Measurements from ENCODE around the gene COPS8. TPM values are rescaled to one million over a fixed set of nuclear protein-coding genes. Genes with fewer than 3 reads are reported as not detected.
A peak's percentile ranks its signal among the peaks of the same experiment; 100 is the strongest.

Gene COPS8
- total RNA-seq, 4 donors from 2014 or later, result 108 to 158 (median 120) TPM

DNA sequence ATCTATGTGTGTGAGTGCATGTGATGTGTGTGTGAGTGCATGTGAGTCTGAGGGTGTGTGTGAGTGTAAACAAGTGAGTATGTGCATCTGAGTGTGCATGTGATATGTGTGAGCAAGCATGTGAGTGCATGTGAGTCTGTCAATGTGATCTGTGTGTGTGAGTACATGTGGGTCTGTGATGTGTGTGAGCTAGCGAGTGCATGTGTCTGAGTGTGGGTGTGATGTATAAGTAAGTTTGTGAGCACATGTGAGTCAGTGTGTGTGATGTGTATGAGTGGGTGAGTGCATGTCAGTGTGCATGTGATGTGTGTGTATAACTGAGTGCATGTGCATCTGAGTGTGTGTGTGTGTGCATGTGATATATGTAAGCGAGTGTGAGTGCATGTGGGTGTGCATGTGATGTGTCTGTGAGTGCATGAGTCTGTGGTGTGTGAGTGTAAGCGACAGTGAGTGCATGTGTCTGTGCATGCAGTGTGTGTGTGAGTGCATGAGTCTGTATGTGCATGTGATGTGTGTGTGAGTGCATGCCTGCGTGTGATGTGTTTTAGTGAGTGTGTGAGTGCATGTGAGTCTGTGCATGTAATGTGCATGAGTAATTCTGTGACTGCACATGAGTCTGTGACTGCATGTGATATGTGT, 44.1 kb downstream of the COPS8 start:
- Histone ChIP-seq H3K4me1 (peaks cover 13 to 55% (median 20%) of the 10 kb centered on the region in 3 donors), H3K27me3 (no peaks in the 10 kb centered on the region), H3K36me3 (no peaks in the 10 kb centered on the region), H3K27ac (no peak overlapping the region), H3K9me3 (no peaks in the 10 kb centered on the region), H3K4me3 (no peak overlapping the region)
- no peak for ATAC-seq
- 95% methylated on average over 2 to 4 of the region's 4 CpGs for WGBS, 2 donors (ENCODE audit: low coverage in 1 of 2)
- TF ChIP-seq POLR2AphosphoS5 (IDR thresholded peaks at IDR 0.05) (no peak), EP300 (IDR thresholded peaks at IDR 0.05) (no peak), POLR2A (IDR thresholded peaks at IDR 0.05) (no peak)
- TF ChIP-seq, protein P1, sequence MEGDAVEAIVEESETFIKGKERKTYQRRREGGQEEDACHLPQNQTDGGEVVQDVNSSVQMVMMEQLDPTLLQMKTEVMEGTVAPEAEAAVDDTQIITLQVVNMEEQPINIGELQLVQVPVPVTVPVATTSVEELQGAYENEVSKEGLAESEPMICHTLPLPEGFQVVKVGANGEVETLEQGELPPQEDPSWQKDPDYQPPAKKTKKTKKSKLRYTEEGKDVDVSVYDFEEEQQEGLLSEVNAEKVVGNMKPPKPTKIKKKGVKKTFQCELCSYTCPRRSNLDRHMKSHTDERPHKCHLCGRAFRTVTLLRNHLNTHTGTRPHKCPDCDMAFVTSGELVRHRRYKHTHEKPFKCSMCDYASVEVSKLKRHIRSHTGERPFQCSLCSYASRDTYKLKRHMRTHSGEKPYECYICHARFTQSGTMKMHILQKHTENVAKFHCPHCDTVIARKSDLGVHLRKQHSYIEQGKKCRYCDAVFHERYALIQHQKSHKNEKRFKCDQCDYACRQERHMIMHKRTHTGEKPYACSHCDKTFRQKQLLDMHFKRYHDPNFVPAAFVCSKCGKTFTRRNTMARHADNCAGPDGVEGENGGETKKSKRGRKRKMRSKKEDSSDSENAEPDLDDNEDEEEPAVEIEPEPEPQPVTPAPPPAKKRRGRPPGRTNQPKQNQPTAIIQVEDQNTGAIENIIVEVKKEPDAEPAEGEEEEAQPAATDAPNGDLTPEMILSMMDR (IDR thresholded peaks at IDR 0.05), result no peak

DNA sequence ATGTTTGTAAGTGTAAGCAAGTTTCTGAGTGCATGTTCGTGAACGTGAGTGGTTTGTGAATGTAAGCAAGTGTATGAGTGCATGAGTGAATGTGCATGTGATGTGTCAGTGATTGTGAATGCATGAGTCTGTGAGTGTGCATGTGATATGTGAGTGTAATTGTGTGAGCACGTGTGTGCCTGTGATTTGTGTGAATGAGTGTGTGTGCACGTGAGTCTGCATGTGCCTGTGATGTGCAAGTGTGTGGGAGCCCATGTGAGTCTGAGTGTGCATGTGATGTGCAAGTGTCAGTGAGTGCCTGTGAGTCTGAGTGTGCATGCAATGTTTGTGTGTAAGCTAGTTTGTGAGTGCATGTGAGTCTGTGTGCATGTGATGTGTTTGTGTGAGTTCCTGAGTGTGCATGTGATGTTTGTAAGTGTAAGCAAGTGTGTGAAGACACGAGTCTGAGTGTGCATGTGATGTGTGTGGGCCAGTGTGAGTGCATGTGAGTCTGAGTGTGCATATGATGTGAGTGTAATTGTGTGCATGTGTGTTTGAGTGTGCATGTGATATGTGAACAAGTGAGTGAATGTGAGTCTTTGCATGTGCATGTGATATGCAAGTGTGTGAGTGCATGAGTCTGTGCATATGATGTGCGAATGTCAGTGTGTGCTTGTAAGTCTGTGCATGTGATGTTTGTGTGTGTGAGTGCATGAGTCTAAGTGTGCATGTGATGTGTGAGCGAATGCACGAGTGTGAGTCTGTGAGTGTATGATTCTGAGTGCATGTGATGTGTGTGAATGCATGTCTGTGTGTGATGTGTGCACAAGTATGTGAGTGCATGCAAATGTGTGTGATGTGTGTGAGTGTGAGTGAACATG, 45.1 kb downstream of the COPS8 start:
- H3K27ac ChIP-seq, result no peak overlapping the region
- H3K4me3 ChIP-seq, result no peak overlapping the region
- ATAC-seq, result no peak
- 93 to 94% methylated on average over 6 to 8 of the region's 8 CpGs for WGBS, 2 donors (ENCODE audit: low coverage in 1 of 2)
- no peaks in the 10 kb centered on the region for H3K9me3 ChIP-seq
- TF ChIP-seq EP300 (IDR thresholded peaks at IDR 0.05) (no peak), POLR2AphosphoS5 (IDR thresholded peaks at IDR 0.05) (no peak), POLR2A (IDR thresholded peaks at IDR 0.05) (no peak)
- TF ChIP-seq, protein P1 (IDR thresholded peaks at IDR 0.05), result no peak
- H3K27me3 ChIP-seq, result no peaks in the 10 kb centered on the region
- H3K36me3 ChIP-seq, result no peaks in the 10 kb centered on the region
- peaks cover 15 to 57% (median 20%) of the 10 kb centered on the region in 3 donors for H3K4me1 ChIP-seq

DNA sequence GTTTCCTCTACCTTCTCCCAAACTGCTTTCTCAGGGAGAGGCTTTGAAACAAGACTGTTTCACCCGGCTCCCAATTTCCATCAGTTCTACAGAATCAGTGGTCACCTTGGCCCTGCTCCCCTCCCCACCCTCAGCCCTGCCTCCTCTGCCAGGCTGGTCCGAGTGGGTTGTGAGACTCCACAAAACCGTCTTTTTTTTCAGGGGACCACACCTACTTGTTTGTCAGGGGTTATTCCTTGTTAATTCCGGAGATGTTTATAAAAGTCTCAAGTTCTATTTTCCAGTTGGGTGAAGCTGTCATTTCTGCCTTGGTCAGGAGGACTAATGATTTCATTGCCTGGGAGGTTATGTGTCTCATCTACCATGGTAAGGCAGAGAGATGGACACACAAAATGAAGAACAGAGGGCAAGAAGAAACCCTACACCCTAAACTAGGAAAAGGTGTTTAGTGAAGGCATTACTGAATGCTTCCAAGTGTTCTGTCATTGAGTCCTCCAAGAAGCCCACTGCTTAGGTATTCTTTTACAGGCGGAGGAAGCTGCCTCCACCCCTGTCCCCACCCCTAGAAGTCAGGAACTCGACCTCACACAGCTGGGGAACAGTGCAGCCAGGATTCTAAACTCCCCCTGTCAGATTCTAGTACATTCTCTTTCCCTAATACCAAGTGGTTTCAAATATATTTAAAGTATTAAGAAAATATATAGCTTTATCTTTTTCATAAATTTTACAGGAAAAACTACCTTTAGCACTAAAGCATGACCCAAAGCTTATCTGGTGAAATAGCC, 46.3 kb downstream of the COPS8 start:
- Histone ChIP-seq H3K27me3 (no peaks in the 10 kb centered on the region), H3K9me3 (no peaks in the 10 kb centered on the region), H3K4me1 (peaks cover 8 to 46% (median 16%) of the 10 kb centered on the region in 3 donors), H3K36me3 (no peaks in the 10 kb centered on the region), H3K4me3 (no peak overlapping the region), H3K27ac (peak overlapping the region in 2 of 4 donors; percentile 16 to 33)
- ATAC-seq, result no peak
- WGBS, 2 donors (ENCODE audit: low coverage in 1 of 2), result 55 to 56% methylated on average over 2 to 4 of the region's 6 CpGs
- TF ChIP-seq POLR2A (IDR thresholded peaks at IDR 0.05), result no peak
- TF ChIP-seq, protein P1 (IDR thresholded peaks at IDR 0.05), result no peak
- TF ChIP-seq POLR2AphosphoS5 (IDR thresholded peaks at IDR 0.05), result no peak
- no peak for TF ChIP-seq EP300 (IDR thresholded peaks at IDR 0.05)

DNA sequence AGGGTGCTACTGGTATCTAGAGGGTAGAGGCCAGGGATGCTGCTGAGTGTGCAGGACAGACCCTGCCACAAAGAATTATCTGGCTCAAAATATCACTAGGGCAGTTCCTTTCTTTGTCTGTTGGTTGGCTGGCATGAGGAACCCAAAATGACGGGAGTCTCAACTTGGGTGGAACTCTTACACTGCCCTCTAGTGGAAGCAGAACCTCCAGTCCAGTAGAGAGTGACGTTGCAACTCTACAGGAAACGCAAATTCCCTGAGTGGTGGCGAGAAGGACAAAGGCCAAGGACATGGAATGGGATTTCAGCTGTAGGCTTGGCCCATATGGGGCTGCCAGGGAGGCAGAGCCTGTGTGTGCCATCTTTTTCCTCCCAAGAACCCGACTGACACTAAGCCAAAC, 47.1 kb downstream of the COPS8 start:
- 57 to 100% methylated on average over 1 to 5 of the region's 5 CpGs for WGBS, 2 donors (ENCODE audit: low coverage in 1 of 2)
- Histone ChIP-seq H3K27me3 (no peaks in the 10 kb centered on the region), H3K9me3 (no peaks in the 10 kb centered on the region), H3K27ac (peak overlapping the region in 1 of 4 donors; percentile 16), H3K4me1 (peaks cover 4 to 37% (median 12%) of the 10 kb centered on the region in 3 donors), H3K36me3 (no peaks in the 10 kb centered on the region), H3K4me3 (no peak overlapping the region)
- TF ChIP-seq EP300 (IDR thresholded peaks at IDR 0.05), result no peak
- TF ChIP-seq POLR2AphosphoS5 (IDR thresholded peaks at IDR 0.05), result no peak
- TF ChIP-seq POLR2A (IDR thresholded peaks at IDR 0.05), result no peak
- TF ChIP-seq, protein P1 (IDR thresholded peaks at IDR 0.05), result no peak
- no peak for ATAC-seq

Measured in gastroesophageal sphincter (tissue), 4 donors.